IgD-negative memory B cell (primary cell): Measurements from ENCODE around the gene ARID4B. TPM values are rescaled to one million over a fixed set of nuclear protein-coding genes. Genes with fewer than 3 reads are reported as not detected.

Experiments used
- H3K27ac Mint-ChIP-seq, 3 donors: one replicate each; pipeline ENCODE4 v1.8.0; 2020 to 2022; ENCODE audit warnings: mild to moderate bottlenecking in 3 of 3, mixed read lengths in 3 of 3, moderate library complexity in 1 of 3
- H3K27me3 Mint-ChIP-seq: one replicate; pipeline ENCODE4 v1.8.0; 2021; ENCODE audit warnings: mixed read lengths
- H3K36me3 Mint-ChIP-seq: one replicate; pipeline ENCODE4 v1.8.0; 2020; ENCODE audit warnings: mild to moderate bottlenecking, mixed read lengths
- H3K4me1 Mint-ChIP-seq, 3 donors: one replicate each; pipeline ENCODE4 v1.8.0; 2020 to 2022; ENCODE audit warnings: mixed read lengths in 3 of 3, mild to moderate bottlenecking in 1 of 3
- H3K4me3 Mint-ChIP-seq, 4 donors: one replicate each; pipeline ENCODE4 v1.8.0; 2020 to 2022; ENCODE audit warnings: mild to moderate bottlenecking in 4 of 4, mixed read lengths in 4 of 4, moderate library complexity in 3 of 4
- H3K9me3 Mint-ChIP-seq, 3 donors: one replicate each; pipeline ENCODE4 v1.8.0; 2020 to 2021; ENCODE audit warnings: mixed read lengths in 3 of 3, mild to moderate bottlenecking in 1 of 3
- polyA plus RNA-seq: library from polyadenylated mRNA; unstranded; fragments of 300-500 nt; fragmentation: Illumina TruSeq; gene quantifications from one replicate; pipeline ENCODE4 v1.2.3, GENCODE V29; 2021

Gene ARID4B
- polyA plus RNA-seq, 1 donor from 2014 or later, result 66.2 TPM

- H3K4me1 Mint-ChIP-seq, result peaks cover 33 to 35% (median 35%) of the 10 kb centered on the region in 3 donors
- H3K36me3 Mint-ChIP-seq, result peaks cover 6% of the 10 kb centered on the region
- peak overlapping the region; percentile 96 to 98 (median 97) for H3K27ac Mint-ChIP-seq
- H3K27me3 Mint-ChIP-seq, result no peaks in the 10 kb centered on the region
- peak overlapping the region; percentile 98 to 99 (median 98) for H3K4me3 Mint-ChIP-seq
- no peaks in the 10 kb centered on the region for H3K9me3 Mint-ChIP-seq
Measured at GRCh38 chr1:235127203-235127602, 200.8 kb downstream of the ARID4B start.

DNA sequence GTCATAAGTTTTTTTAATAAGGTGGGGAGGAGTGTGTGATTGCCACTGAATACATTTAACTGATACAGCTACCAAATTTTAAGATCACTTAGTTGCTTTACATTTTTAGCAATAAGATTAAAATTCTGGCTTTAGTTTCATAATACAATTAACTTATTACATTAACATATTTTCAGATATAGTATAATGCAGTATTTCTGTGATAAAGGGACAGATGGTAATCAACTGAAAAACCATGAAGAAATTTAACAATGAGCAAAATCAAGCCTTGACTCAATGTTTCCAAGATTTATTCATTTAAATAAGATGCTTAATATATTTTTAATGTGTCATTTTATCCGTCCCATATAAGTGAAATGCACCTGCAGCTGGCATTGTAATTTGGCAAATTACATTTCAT, 203.3 kb downstream of the ARID4B start:
- Mint-ChIP-seq H3K36me3 (peaks cover 6% of the 10 kb centered on the region), H3K27ac (peak overlapping the region in 2 of 3 donors; percentile 49 to 84), H3K27me3 (no peaks in the 10 kb centered on the region), H3K4me1 (peaks cover 33 to 43% (median 37%) of the 10 kb centered on the region in 3 donors), H3K9me3 (no peaks in the 10 kb centered on the region), H3K4me3 (peak overlapping the region in 1 of 4 donors; percentile 59)

- Mint-ChIP-seq H3K4me3 (peak overlapping the region in 1 of 4 donors; percentile 59), H3K9me3 (no peaks in the 10 kb centered on the region), H3K27ac (peak overlapping the region; percentile 10 to 84 (median 49)), H3K27me3 (no peaks in the 10 kb centered on the region), H3K4me1 (peaks cover 31 to 46% (median 37%) of the 10 kb centered on the region in 3 donors), H3K36me3 (peaks cover 7% of the 10 kb centered on the region)
Measured at GRCh38 chr1:235124111-235124510, 203.9 kb downstream of the ARID4B start.

GRCh38 chr1:235122348-235122747, 205.6 kb downstream of the ARID4B start:
- no peaks in the 10 kb centered on the region for H3K9me3 Mint-ChIP-seq
- H3K27ac Mint-ChIP-seq, result peak overlapping the region in 1 of 3 donors; percentile 71
- H3K4me1 Mint-ChIP-seq, result peaks cover 27 to 34% (median 28%) of the 10 kb centered on the region in 3 donors
- peaks cover 5% of the 10 kb centered on the region for H3K36me3 Mint-ChIP-seq
- H3K4me3 Mint-ChIP-seq, result no peak overlapping the region
- no peaks in the 10 kb centered on the region for H3K27me3 Mint-ChIP-seq

Other genes starting within 250 kb of the ARID4B start
- 76.4 TPM for gene TOMM20, start 199.3 kb downstream of the ARID4B start, polyA plus RNA-seq
- 86.7 TPM for gene RBM34, start 166.9 kb downstream of the ARID4B start, polyA plus RNA-seq
- 63.7 TPM for gene GGPS1, start 391 bp upstream of the ARID4B start, polyA plus RNA-seq
- gene TBCE, start 39.2 kb upstream of the ARID4B start, polyA plus RNA-seq, result 14.7 TPM
- gene B3GALNT2, start 176.3 kb upstream of the ARID4B start, polyA plus RNA-seq, result 3.5 TPM